Panc1 (cell line): ENCODE measurements around the gene PTAR1.

ENCODE experiments used
- CTCF ChIP-seq: fragments of 450-650 bp; IDR thresholded peaks from 2 replicates; pipeline ENCODE4 v1.5.1; 2017; ENCODE audit warnings: mild to moderate bottlenecking
- POLR2AphosphoS5 ChIP-seq: IDR thresholded peaks from 2 replicates; pipeline ENCODE4 v1.6.1; 2012; ENCODE audit warnings: mild to moderate bottlenecking, low read depth, low read length, moderate library complexity
- REST ChIP-seq, 2 experiments: IDR thresholded peaks; 2 replicates each; pipeline ENCODE4 v1.6.1; 2011 to 2012; ENCODE audit warnings: low read depth in 2 of 2, control low read depth in 1 of 2, low read length in 1 of 2, mild to moderate bottlenecking in 1 of 2, moderate library complexity in 1 of 2; ENCODE audit not compliant: insufficient read depth in 1 of 2
- SIN3A ChIP-seq: IDR thresholded peaks from 2 replicates; pipeline ENCODE4 v1.6.1; 2012; ENCODE audit warnings: low read depth, mild to moderate bottlenecking, low read length, moderate library complexity, borderline replicate concordance; ENCODE audit not compliant: insufficient read depth
- TCF7L2 ChIP-seq: IDR thresholded peaks from 2 replicates; pipeline ENCODE4 v1.6.1; 2011; ENCODE audit warnings: mild to moderate bottlenecking, low read depth, low read length, inconsistent platforms

- TF ChIP-seq CTCF (no peak), TCF7L2 (no peak), REST (IDR thresholded peaks at IDR 0.05; ENCODE audit: insufficient read depth in 1 of 2, low read depth in 2 of 2, low read length in 1 of 2) (no peak), POLR2AphosphoS5 (no peak), SIN3A (no peak)
These were observed 46.2 kb upstream of the PTAR1 start for GRCh38 chr9:69805962-69806515.
